Mesendoderm (in vitro differentiated cells): ENCODE results near the gene PDK4.

Experiments used
- DNase-seq: peaks from one replicate; pipeline ENCODE4 v3.0.0; 2013
- H2AK5ac ChIP-seq: 2 replicates; pipeline ENCODE4 v1.6.1; 2013; ENCODE audit warnings: low read length, inconsistent platforms
- H2BK120ac ChIP-seq: 2 replicates; pipeline ENCODE4 v1.6.1; 2013; ENCODE audit warnings: low read depth, mild to moderate bottlenecking, low read length, moderate library complexity, mixed read lengths
- H2BK15ac ChIP-seq: replicated peaks from 2 replicates; pipeline ENCODE4 v1.6.1; 2013; ENCODE audit warnings: low read depth, mild to moderate bottlenecking, moderate library complexity
- H2BK5ac ChIP-seq: 2 replicates; pipeline ENCODE4 v1.6.1; 2013; ENCODE audit warnings: low read length, inconsistent platforms
- H3K18ac ChIP-seq: 2 replicates; pipeline ENCODE4 v1.6.1; 2013; ENCODE audit warnings: mild to moderate bottlenecking, low read length, mixed read lengths
- H3K23ac ChIP-seq: one replicate; pipeline ENCODE4 v1.6.1; 2013; ENCODE audit warnings: low read length
- H3K27ac ChIP-seq: 2 replicates; pipeline ENCODE4 v1.5.1; 2013; ENCODE audit warnings: low read depth, mild to moderate bottlenecking, inconsistent platforms, low read length, moderate library complexity
- H3K27me3 ChIP-seq: 2 replicates; pipeline ENCODE4 v1.6.1; 2013; ENCODE audit warnings: low read length, control low read depth, mild to moderate bottlenecking, inconsistent platforms; ENCODE audit not compliant: insufficient read depth, poor library complexity
- H3K36me3 ChIP-seq: 2 replicates; pipeline ENCODE4 v1.6.1; 2013; ENCODE audit warnings: low read length, inconsistent platforms; ENCODE audit not compliant: control insufficient read depth, insufficient read depth
- H3K4ac ChIP-seq: one replicate; pipeline ENCODE4 v1.6.1; 2013; ENCODE audit warnings: low read depth, mild to moderate bottlenecking, low read length, moderate library complexity
- H3K4me1 ChIP-seq: 2 replicates; pipeline ENCODE4 v1.6.1; 2013; ENCODE audit warnings: low read depth, low read length, inconsistent platforms; ENCODE audit not compliant: control insufficient read depth
- H3K4me2 ChIP-seq: 2 replicates; pipeline ENCODE4 v1.6.1; 2013; ENCODE audit warnings: low read length
- H3K4me3 ChIP-seq: 2 replicates; pipeline ENCODE4 v1.5.1; 2013; ENCODE audit warnings: mild to moderate bottlenecking, low read length
- H3K56ac ChIP-seq: one replicate; pipeline ENCODE4 v1.6.1; 2013; ENCODE audit warnings: low read length
- H3K79me1 ChIP-seq: 2 replicates; pipeline ENCODE4 v1.6.1; 2013; ENCODE audit warnings: low read length, inconsistent platforms
- H3K79me2 ChIP-seq: 2 replicates; pipeline ENCODE4 v1.6.1; 2013; ENCODE audit warnings: mild to moderate bottlenecking, low read length; ENCODE audit not compliant: control insufficient read depth, insufficient read depth
- H3K9ac ChIP-seq: 2 replicates; pipeline ENCODE4 v1.6.1; 2013; ENCODE audit warnings: low read length, inconsistent platforms
- H4K5ac ChIP-seq: one replicate; pipeline ENCODE4 v1.6.1; 2013; ENCODE audit warnings: low read length
- H4K8ac ChIP-seq: one replicate; pipeline ENCODE4 v1.6.1; 2013; ENCODE audit warnings: low read depth, mild to moderate bottlenecking, control low read depth, low read length, moderate library complexity
- WGBS: extraction: QIAGEN DNeasy Blood & Tissue Kit; methylation state at CpG from one replicate; pipeline ENCODE4 v1.1.7; 2013; ENCODE audit warnings: low lambda C conversion rate, missing lambda C conversion rate; ENCODE audit not compliant: insufficient coverage; ENCODE audit errors: extremely low coverage; 5-methylcytosine and 5-hydroxymethylcytosine counted together

PDK4 gene

DNA sequence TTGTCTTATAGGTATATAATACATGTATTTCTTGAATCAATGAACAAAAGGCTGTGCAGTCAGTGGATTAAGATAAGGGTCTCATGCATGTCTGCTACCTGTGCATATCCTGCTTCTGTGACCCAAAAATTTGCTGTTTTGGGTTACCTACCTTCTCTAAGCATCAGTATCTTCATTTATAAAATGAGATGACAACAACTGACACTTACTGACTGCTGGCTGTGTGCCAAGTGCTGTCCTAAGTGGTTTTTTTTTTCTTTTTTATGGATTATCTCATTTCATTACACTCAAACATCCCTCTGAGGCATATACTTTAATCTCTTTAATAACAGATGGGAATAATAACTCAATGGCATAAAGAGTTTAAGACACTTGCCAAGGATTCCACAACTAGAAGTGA, 2.1 kb downstream of the PDK4 start:
- no peaks in the 10 kb centered on the region for H3K79me2 ChIP-seq
- no peaks in the 10 kb centered on the region for H3K79me1 ChIP-seq
- H2BK5ac ChIP-seq = no peak overlapping the region
- H3K9ac ChIP-seq = no peak overlapping the region
- H3K18ac ChIP-seq = no peak overlapping the region
- no peak overlapping the region for H3K4me3 ChIP-seq
- DNase-seq = no peak
- H2AK5ac ChIP-seq = no peak overlapping the region
- no peak overlapping the region for H3K27ac ChIP-seq
- H3K56ac ChIP-seq = no peak overlapping the region
- H4K8ac ChIP-seq = no peak overlapping the region
- no peaks in the 10 kb centered on the region for H3K36me3 ChIP-seq
- peaks cover 3% of the 10 kb centered on the region for H3K27me3 ChIP-seq
- H2BK15ac ChIP-seq = no peak overlapping the region
- H3K4me1 ChIP-seq = no peaks in the 10 kb centered on the region
- H3K23ac ChIP-seq = no peak overlapping the region
- no peak overlapping the region for H3K4ac ChIP-seq
- no peak overlapping the region for H2BK120ac ChIP-seq
- no peak overlapping the region for H3K4me2 ChIP-seq
- no peak overlapping the region for H4K5ac ChIP-seq

DNA sequence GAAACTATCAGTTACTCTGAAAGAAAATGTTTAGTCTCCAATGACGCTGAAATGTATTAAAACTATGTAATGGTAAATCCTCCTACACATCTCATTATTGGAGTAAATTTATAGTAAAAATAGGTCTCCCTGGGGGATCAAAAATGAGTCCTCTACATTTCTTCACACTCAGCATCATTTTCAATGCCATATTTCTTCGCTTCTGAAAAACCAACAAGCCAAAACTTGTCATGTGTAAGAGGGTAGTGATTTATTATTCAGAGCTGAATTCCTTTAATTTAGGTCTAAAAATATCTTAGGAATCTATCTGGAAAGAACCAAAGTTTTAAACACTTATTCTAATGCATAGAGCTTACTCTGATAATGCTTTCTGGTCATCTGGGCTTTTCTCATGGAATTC, 3.0 kb downstream of the PDK4 start:
- Histone ChIP-seq H3K56ac (no peak overlapping the region), H3K27ac (no peak overlapping the region), H3K23ac (no peak overlapping the region), H4K8ac (no peak overlapping the region), H2BK5ac (no peak overlapping the region), H2AK5ac (no peak overlapping the region), H4K5ac (no peak overlapping the region), H3K18ac (no peak overlapping the region), H2BK120ac (no peak overlapping the region), H3K4me3 (no peak overlapping the region), H3K36me3 (no peaks in the 10 kb centered on the region), H3K79me2 (no peaks in the 10 kb centered on the region), H2BK15ac (no peak overlapping the region), H3K4me2 (no peak overlapping the region), H3K4me1 (no peaks in the 10 kb centered on the region), H3K9ac (no peak overlapping the region), H3K27me3 (peaks cover 3% of the 10 kb centered on the region), H3K79me1 (no peaks in the 10 kb centered on the region), H3K4ac (no peak overlapping the region)
- no peak for DNase-seq
- WGBS = no CpG with 5 or more reads among the region's 2 CpGs

DNA sequence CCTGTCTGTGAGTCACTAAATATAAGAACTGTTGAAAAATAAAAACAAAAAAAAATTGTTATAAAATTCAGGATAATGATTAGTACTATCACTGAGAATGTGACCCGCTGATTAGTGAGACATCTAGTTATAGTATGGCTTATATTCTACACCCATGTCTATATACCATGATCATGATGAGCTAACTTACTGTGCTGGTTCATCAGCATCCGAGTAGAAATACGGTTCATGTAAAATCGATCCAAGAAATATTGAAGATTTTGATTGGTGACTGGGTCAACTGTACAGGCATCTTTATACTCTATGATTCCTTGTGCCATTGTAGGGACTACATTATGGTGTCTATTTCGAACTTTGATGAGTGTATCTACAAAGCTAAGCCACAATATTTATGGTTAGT, 3.7 kb downstream of the PDK4 start:
- no peak overlapping the region for H4K8ac ChIP-seq
- H3K4me3 ChIP-seq = no peak overlapping the region
- H3K56ac ChIP-seq = no peak overlapping the region
- H3K79me2 ChIP-seq = no peaks in the 10 kb centered on the region
- no peak overlapping the region for H3K27ac ChIP-seq
- H3K9ac ChIP-seq = no peak overlapping the region
- H3K23ac ChIP-seq = no peak overlapping the region
- no peak overlapping the region for H2BK120ac ChIP-seq
- peaks cover 3% of the 10 kb centered on the region for H3K27me3 ChIP-seq
- no peaks in the 10 kb centered on the region for H3K4me1 ChIP-seq
- DNase-seq = no peak
- no peak overlapping the region for H3K4ac ChIP-seq
- H2BK15ac ChIP-seq = no peak overlapping the region
- no peak overlapping the region for H3K4me2 ChIP-seq
- WGBS = no CpG with 5 or more reads among the region's 5 CpGs
- no peak overlapping the region for H4K5ac ChIP-seq
- H3K36me3 ChIP-seq = no peaks in the 10 kb centered on the region
- H3K79me1 ChIP-seq = no peaks in the 10 kb centered on the region
- no peak overlapping the region for H2AK5ac ChIP-seq
- no peak overlapping the region for H3K18ac ChIP-seq
- no peak overlapping the region for H2BK5ac ChIP-seq

- Histone ChIP-seq H3K56ac (no peak overlapping the region), H4K5ac (no peak overlapping the region), H3K27me3 (peaks cover 2% of the 10 kb centered on the region), H3K4me2 (no peak overlapping the region), H3K23ac (no peak overlapping the region), H4K8ac (no peak overlapping the region), H2BK5ac (no peak overlapping the region), H3K79me2 (no peaks in the 10 kb centered on the region), H2AK5ac (no peak overlapping the region), H2BK120ac (no peak overlapping the region), H3K4me3 (no peak overlapping the region), H2BK15ac (no peak overlapping the region), H3K36me3 (no peaks in the 10 kb centered on the region), H3K27ac (no peak overlapping the region), H3K18ac (no peak overlapping the region), H3K4ac (no peak overlapping the region), H3K79me1 (no peaks in the 10 kb centered on the region), H3K9ac (no peak overlapping the region), H3K4me1 (no peaks in the 10 kb centered on the region)
- WGBS = no CpG with 5 or more reads among the region's 5 CpGs
- no peak for DNase-seq
These were observed 5.7 kb downstream of the PDK4 start for GRCh38 chr7:95590387-95591248.

DNA sequence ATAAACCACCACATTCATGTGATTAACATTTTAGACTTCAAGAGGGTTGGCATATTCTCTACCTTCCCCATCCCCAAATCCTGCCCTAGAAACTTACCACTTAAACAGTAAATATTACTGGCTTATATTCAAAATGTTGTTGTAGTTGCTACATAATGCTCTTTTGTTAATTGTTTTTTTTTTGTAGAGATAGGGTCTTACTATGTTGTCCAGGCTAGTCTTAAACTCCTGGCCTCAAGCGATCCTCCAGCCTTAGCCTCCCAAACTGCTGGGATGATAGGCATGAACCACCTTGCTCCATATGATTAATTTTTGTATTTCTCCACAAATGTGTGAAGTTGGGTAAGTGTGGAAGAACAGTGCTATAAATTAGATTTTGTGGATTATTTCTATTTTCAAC, 6.5 kb downstream of the PDK4 start:
- Histone ChIP-seq H2BK120ac (no peak overlapping the region), H3K4me3 (no peak overlapping the region), H3K4me1 (no peaks in the 10 kb centered on the region), H2AK5ac (no peak overlapping the region), H3K23ac (no peak overlapping the region), H3K27ac (no peak overlapping the region), H3K79me1 (no peaks in the 10 kb centered on the region), H3K56ac (no peak overlapping the region), H3K36me3 (no peaks in the 10 kb centered on the region), H3K79me2 (no peaks in the 10 kb centered on the region), H3K27me3 (no peaks in the 10 kb centered on the region), H3K4me2 (no peak overlapping the region), H3K4ac (no peak overlapping the region), H2BK15ac (no peak overlapping the region), H3K18ac (no peak overlapping the region), H4K8ac (no peak overlapping the region), H4K5ac (no peak overlapping the region), H3K9ac (no peak overlapping the region), H2BK5ac (no peak overlapping the region)
- no peak for DNase-seq
- WGBS = no CpG with 5 or more reads among the region's 1 CpG

DNA sequence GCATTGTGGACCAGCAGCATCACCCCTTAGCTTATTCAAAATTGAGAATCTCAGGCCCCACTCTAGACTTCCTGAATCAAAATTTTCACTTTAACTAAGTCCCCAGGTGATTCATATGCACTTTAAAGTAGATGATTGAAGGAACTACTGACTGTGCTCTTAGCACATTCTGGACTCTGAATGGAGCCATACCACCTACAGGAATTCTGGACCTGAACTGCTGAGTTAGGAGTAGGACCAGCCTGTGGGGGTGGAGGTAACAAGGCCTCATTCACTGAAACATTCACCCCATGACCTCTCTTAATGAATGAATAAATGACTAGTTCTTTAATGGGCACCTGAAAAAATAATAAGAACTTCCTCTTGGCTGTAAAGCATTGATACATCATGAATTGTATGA, 7.3 kb downstream of the PDK4 start:
- Histone ChIP-seq H3K79me1 (no peaks in the 10 kb centered on the region), H3K18ac (no peak overlapping the region), H3K27ac (no peak overlapping the region), H3K79me2 (no peaks in the 10 kb centered on the region), H3K4me2 (no peak overlapping the region), H3K9ac (no peak overlapping the region), H4K5ac (no peak overlapping the region), H3K4ac (no peak overlapping the region), H4K8ac (no peak overlapping the region), H3K27me3 (no peaks in the 10 kb centered on the region), H2BK15ac (no peak overlapping the region), H2AK5ac (no peak overlapping the region), H2BK5ac (no peak overlapping the region), H3K4me3 (no peak overlapping the region), H3K4me1 (no peaks in the 10 kb centered on the region), H3K23ac (no peak overlapping the region), H2BK120ac (no peak overlapping the region), H3K56ac (no peak overlapping the region), H3K36me3 (no peaks in the 10 kb centered on the region)
- DNase-seq = no peak
